IPS-NIHi11 (cell line): ENCODE results near the gene HDAC8.

Source experiments
- DNase-seq: peaks from one replicate; pipeline ENCODE4 v3.0.0; 2012; ENCODE audit warnings: mixed read lengths, low spot score

HDAC8 gene

GRCh38 chrX:72294497-72294896 is 278.1 kb downstream of the HDAC8 start:
- no peak for DNase-seq

GRCh38 chrX:72282302-72282701 is 290.3 kb downstream of the HDAC8 start:
- no peak for DNase-seq

GRCh38 chrX:72280321-72280845 is 292.3 kb downstream of the HDAC8 start:
- DNase-seq, result no peak
